Prostate gland (tissue), 2 donors: ENCODE data around the gene GSK3A. TPM values are rescaled to one million over a fixed set of nuclear protein-coding genes. Genes with fewer than 3 reads are reported as not detected.

ENCODE experiments used
- DNase-seq: peaks from one replicate; pipeline ENCODE4 v3.0.0-alpha.2; 2019; ENCODE audit warnings: low spot score
- H3K27ac ChIP-seq, 2 donors: fragments of 200-600 bp; sonication (generic); 2 replicates each; pipeline ENCODE4 v1.5.1; 2017 to 2019
- H3K27me3 ChIP-seq: fragments of 200-600 bp; sonication (generic); replicated peaks from 2 replicates; pipeline ENCODE4 v1.5.1; 2019; ENCODE audit not compliant: insufficient read depth
- H3K36me3 ChIP-seq, 2 donors: fragments of 200-600 bp; sonication (generic); 1 replicate in 1 of 2; 2 replicates in 1 of 2; pipeline versions ENCODE4 v1.5.1 to v1.8.1; 2017 to 2019
- H3K4me1 ChIP-seq: fragments of 200-600 bp; sonication (generic); replicated peaks from 2 replicates; pipeline ENCODE4 v1.5.1; 2019
- H3K4me3 ChIP-seq, 2 donors: fragments of 200-600 bp; sonication (generic); 2 replicates each; pipeline ENCODE4 v1.5.1; 2017 to 2019
- H3K9me3 ChIP-seq: fragments of 200-600 bp; sonication (generic); 2 replicates; pipeline ENCODE4 v1.5.1; 2017
- CTCF ChIP-seq, 4 experiments: fragments of 200-600 bp in 2 of 4; fragments of 450-650 bp in 2 of 4; sonication (generic) in 2 of 4; IDR thresholded peaks; 1 replicate in 3 of 4; 2 replicates in 1 of 4; pipeline ENCODE4 v1.5.1; 2016 to 2019; ENCODE audit warnings: antibody characterized with exemption in 4 of 4, mild to moderate bottlenecking in 2 of 4, moderate library complexity in 2 of 4
- POLR2A ChIP-seq: fragments of 450-650 bp; IDR thresholded peaks from one replicate; pipeline ENCODE4 v1.6.1; 2016; ENCODE audit warnings: antibody characterized with exemption, mild to moderate bottlenecking
- POLR2AphosphoS5 ChIP-seq: sonication (generic); formaldehyde crosslinking; IDR thresholded peaks from one replicate; pipeline ENCODE4 v1.6.1; 2017; ENCODE audit warnings: antibody characterized with exemption
- WGBS: methylation state at CpG from one replicate; pipeline ENCODE4 v1.1.5; 2018; 5-methylcytosine and 5-hydroxymethylcytosine counted together
- intact Hi-C: fragments of 100-400 bp; cut with DNase I; formaldehyde crosslinking; loops from one replicate; pipeline ENCODE4 v1.14.2; 2022
- total RNA-seq, 2 donors: library from RNA; depleted of rRNA; stranded (reverse); fragments of >200 nt; gene quantifications; one replicate each; pipeline ENCODE4 v1.1.0, GENCODE V29; 2016

The GSK3A gene
- total RNA-seq, 2 donors from 2014 or later: 37.1 to 61.6 TPM

- no peaks in the 10 kb centered on the region for H3K36me3 ChIP-seq
- intact Hi-C loops: no loop called here
Measured at GRCh38 chr19:42248270-42249148, 6.1 kb upstream of the GSK3A start.

DNA sequence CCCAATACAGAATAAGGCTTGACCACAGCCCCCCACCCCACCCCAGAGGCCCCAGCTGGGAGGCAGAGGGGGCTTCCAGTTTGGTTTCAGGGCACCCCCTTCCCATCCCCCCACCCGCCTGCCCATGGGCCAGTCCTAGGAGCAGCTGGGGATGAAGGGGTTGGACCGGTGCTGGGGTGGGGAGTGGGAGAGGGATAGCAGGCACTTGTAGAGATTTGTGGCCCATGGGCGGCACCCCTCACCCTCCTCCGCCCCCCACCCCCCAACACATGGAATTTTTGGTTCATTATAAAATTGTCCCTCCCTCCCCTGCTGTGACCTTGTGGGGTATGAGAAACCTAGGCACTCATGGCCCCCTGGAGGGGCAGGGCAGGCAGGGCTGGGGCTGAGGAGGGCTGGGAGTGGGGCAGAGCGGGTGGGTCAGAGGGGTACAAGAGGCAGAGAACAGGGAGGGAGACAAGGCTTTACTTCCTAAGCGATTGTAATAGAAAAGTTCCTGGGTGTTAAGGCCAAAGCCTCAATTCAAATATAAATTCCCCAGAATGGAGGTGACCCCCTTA lies 5.3 kb upstream of the GSK3A start:
- Histone ChIP-seq H3K9me3 (no peaks in the 10 kb centered on the region), H3K27ac (no peak overlapping the region), H3K36me3 (no peaks in the 10 kb centered on the region), H3K4me1 (peaks cover 16% of the 10 kb centered on the region), H3K27me3 (no peaks in the 10 kb centered on the region), H3K4me3 (no peak overlapping the region)
- intact Hi-C loops: loop anchor here (2.0 kb wide), 1 partner anchor 31 kb away; no protein-coding TSS in a partner anchor
- no peak for DNase-seq
- WGBS: 92% methylated on average over 6 of the region's 6 CpGs
- TF ChIP-seq POLR2AphosphoS5 (no peak), CTCF (IDR thresholded peaks at IDR 0.05) (no peak), POLR2A (no peak)

More at GRCh38 chr19:42248270-42249148, 6.1 kb upstream of the GSK3A start:
- no peak for DNase-seq
- Histone ChIP-seq H3K27ac (no peak overlapping the region), H3K27me3 (no peaks in the 10 kb centered on the region), H3K4me1 (peaks cover 20% of the 10 kb centered on the region), H3K4me3 (no peak overlapping the region), H3K9me3 (no peaks in the 10 kb centered on the region)
- TF ChIP-seq CTCF (IDR thresholded peaks at IDR 0.05) (no peak), POLR2AphosphoS5 (no peak), POLR2A (no peak)
- WGBS: 88% methylated on average over 41 of the region's 41 CpGs

DNA sequence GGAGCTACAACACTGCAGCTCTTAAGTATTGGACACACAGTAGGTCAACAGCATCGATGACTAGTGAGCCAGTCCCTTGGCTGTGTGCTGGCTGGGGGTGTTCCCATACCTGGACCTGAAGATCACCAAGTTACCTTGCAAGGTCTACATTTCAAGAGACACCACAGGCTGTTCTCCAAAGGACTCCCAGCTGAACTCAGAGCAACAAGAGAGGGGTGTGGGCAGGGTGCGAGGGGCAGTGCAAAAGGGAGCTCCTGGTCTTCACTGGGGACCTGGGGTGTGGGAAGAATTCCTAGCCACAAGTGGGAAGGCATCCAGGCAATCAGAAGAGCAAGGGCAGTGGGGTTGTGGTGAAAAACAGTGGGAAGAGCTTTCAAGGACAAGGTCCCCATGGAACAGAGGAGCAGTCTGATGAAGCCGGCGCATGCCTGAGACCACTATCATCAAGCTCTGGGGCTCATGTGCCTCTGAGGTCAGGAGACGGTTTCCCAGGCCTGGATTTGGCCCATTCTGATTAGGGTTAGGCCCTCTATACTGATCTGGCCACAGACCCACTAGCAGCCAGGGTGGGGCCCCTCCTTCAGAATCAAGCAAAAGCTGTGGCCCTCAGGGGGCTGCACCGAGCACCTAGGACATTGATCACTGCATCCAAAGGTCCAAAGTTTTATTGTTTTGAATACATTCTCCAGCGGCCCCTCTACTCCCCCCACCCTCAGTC lies 4.7 kb upstream of the GSK3A start:
- DNase-seq: no peak
- no peaks in the 10 kb centered on the region for H3K9me3 ChIP-seq
- H3K27me3 ChIP-seq: no peaks in the 10 kb centered on the region
- TF ChIP-seq POLR2AphosphoS5 (no peak), CTCF (IDR thresholded peaks at IDR 0.05) (no peak)
- no peak overlapping the region for H3K27ac ChIP-seq
- H3K36me3 ChIP-seq: no peaks in the 10 kb centered on the region
- H3K4me1 ChIP-seq: peaks cover 10% of the 10 kb centered on the region
- H3K4me3 ChIP-seq: no peak overlapping the region
- intact Hi-C loops: loop anchor here (2.0 kb wide), 1 partner anchor 32 kb away; no protein-coding TSS in a partner anchor
- WGBS: 77% methylated on average over 7 of the region's 7 CpGs

DNA sequence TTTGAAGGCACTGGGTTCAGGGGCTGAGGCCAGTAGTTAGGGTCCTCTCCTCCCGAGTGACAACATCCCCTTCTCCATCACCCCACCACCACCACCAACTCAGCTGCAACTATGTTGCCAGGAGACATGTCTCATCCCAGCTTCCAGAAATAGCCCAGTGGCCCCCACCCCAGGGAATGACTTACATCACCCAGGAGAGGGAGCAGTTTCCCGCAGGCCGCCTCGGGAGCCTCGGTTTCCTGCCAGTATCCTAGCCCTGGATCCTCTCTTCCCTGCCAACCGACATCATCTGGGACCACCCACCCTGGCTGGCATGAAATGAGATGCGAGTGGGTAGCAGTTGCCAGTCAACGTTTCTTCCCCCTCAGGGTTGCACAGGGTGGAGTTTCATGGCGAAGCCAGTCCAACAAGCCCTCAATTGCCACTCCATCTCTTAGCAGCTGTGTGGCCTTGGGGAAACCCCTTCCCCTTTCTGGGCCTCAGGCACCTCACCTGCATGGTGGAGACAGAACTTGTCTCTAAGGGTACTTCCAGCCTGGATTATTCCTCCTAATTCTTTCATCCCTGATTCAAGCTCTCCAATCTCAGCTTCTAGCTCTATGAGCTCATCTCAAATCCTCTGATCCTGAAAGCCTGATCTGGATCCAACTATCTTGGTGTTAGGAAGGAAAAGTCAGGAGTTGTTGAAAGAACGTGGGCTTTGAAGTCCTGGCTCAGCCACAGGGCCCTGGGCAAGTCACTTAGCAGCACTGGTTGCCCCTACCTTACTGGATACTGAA lies 3.9 kb upstream of the GSK3A start:
- Histone ChIP-seq H3K4me1 (peaks cover 12% of the 10 kb centered on the region), H3K27me3 (no peaks in the 10 kb centered on the region), H3K9me3 (no peaks in the 10 kb centered on the region), H3K27ac (peak overlapping the region in 1 of 2 donors; percentile 21), H3K36me3 (no peaks in the 10 kb centered on the region), H3K4me3 (no peak overlapping the region)
- DNase-seq: no peak
- 15% methylated on average over 10 of the region's 10 CpGs for WGBS
- intact Hi-C loops: loop anchor here (2.0 kb wide), 1 partner anchor 32 kb away; no protein-coding TSS in a partner anchor
- peak; percentile 26 to 87 (median 66) for TF ChIP-seq CTCF (IDR thresholded peaks at IDR 0.05)
- no peak for TF ChIP-seq POLR2A
- peak; percentile 69 for TF ChIP-seq POLR2AphosphoS5
